Stimulated activated effector memory CD8-positive, alpha-beta T cell treated with anti-CD3 and anti-CD28 coated beads, Interleukin-12 subunit alpha, Interleukin-12 subunit beta, amount 100 ng/mL, for 72 hours (primary cell): ENCODE results near the gene ACSS3.

Experiments
- ATAC-seq: fragments of 150-1000 bp; cut with Tn5 transposase; 2 replicates; pipeline ENCODE4 v1.10.0; 2021
- DNase-seq, 2 donors: peaks; one replicate each; pipeline ENCODE4 v3.0.0; 2021 to 2022; ENCODE audit warnings: low spot score in 2 of 2
- H3K27ac Mint-ChIP-seq: one replicate; pipeline ENCODE4 v1.8.0; 2022; ENCODE audit warnings: mild to moderate bottlenecking, mixed read lengths
- H3K36me3 Mint-ChIP-seq: one replicate; pipeline ENCODE4 v1.8.0; 2022; ENCODE audit warnings: mild to moderate bottlenecking, mixed read lengths
- H3K4me1 Mint-ChIP-seq: one replicate; pipeline ENCODE4 v1.8.0; 2022; ENCODE audit warnings: mixed read lengths
- H3K4me3 Mint-ChIP-seq: one replicate; pipeline ENCODE4 v1.8.0; 2022; ENCODE audit warnings: mild to moderate bottlenecking, mixed read lengths
- H3K9me3 Mint-ChIP-seq: one replicate; pipeline ENCODE4 v1.8.0; 2022; ENCODE audit warnings: mixed read lengths

The ACSS3 gene

GRCh38 chr12:81257947-81258551, 180.2 kb downstream of the ACSS3 start:
- no peaks in the 10 kb centered on the region for H3K4me1 Mint-ChIP-seq
- H3K36me3 Mint-ChIP-seq = no peaks in the 10 kb centered on the region
- no peak overlapping the region for H3K27ac Mint-ChIP-seq
- ATAC-seq (no peak), DNase-seq (no peak)
- no peak overlapping the region for H3K4me3 Mint-ChIP-seq
- H3K9me3 Mint-ChIP-seq = peaks cover 8% of the 10 kb centered on the region

- Mint-ChIP-seq H3K27ac (no peak overlapping the region), H3K36me3 (no peaks in the 10 kb centered on the region), H3K9me3 (peaks cover 11% of the 10 kb centered on the region), H3K4me3 (no peak overlapping the region), H3K4me1 (no peaks in the 10 kb centered on the region)
- DNase-seq (no peak), ATAC-seq (no peak)
Measured at GRCh38 chr12:81259360-81259759, 181.5 kb downstream of the ACSS3 start.

- DNase-seq (no peak), ATAC-seq (no peak)
- no peaks in the 10 kb centered on the region for H3K4me1 Mint-ChIP-seq
- H3K9me3 Mint-ChIP-seq = peaks cover 3% of the 10 kb centered on the region
- no peak overlapping the region for H3K27ac Mint-ChIP-seq
- no peaks in the 10 kb centered on the region for H3K36me3 Mint-ChIP-seq
- H3K4me3 Mint-ChIP-seq = no peak overlapping the region
Measured at GRCh38 chr12:81261508-81262207, 183.8 kb downstream of the ACSS3 start.

GRCh38 chr12:81263072-81263471, 185.2 kb downstream of the ACSS3 start:
- ATAC-seq (no peak), DNase-seq (no peak)
- no peaks in the 10 kb centered on the region for H3K36me3 Mint-ChIP-seq
- no peak overlapping the region for H3K4me3 Mint-ChIP-seq
- peaks cover 3% of the 10 kb centered on the region for H3K9me3 Mint-ChIP-seq
- H3K4me1 Mint-ChIP-seq = no peaks in the 10 kb centered on the region
- no peak overlapping the region for H3K27ac Mint-ChIP-seq

GRCh38 chr12:81270385-81270784, 192.5 kb downstream of the ACSS3 start:
- Mint-ChIP-seq H3K4me3 (no peak overlapping the region), H3K27ac (no peak overlapping the region), H3K9me3 (peaks cover 13% of the 10 kb centered on the region), H3K36me3 (no peaks in the 10 kb centered on the region), H3K4me1 (no peaks in the 10 kb centered on the region)
- DNase-seq (no peak), ATAC-seq (no peak)

- Mint-ChIP-seq H3K27ac (no peak overlapping the region), H3K9me3 (peaks cover 17% of the 10 kb centered on the region), H3K4me1 (no peaks in the 10 kb centered on the region), H3K4me3 (no peak overlapping the region), H3K36me3 (no peaks in the 10 kb centered on the region)
- DNase-seq = no peak
- ATAC-seq = no peak
Measured at GRCh38 chr12:81274637-81275529, 197.0 kb downstream of the ACSS3 start.

- H3K36me3 Mint-ChIP-seq = no peaks in the 10 kb centered on the region
- H3K4me3 Mint-ChIP-seq = no peak overlapping the region
- no peaks in the 10 kb centered on the region for H3K4me1 Mint-ChIP-seq
- H3K27ac Mint-ChIP-seq = no peak overlapping the region
- DNase-seq (no peak), ATAC-seq (no peak)
- H3K9me3 Mint-ChIP-seq = peaks cover 6% of the 10 kb centered on the region
Measured at GRCh38 chr12:81284137-81284536, 206.3 kb downstream of the ACSS3 start.

- Mint-ChIP-seq H3K9me3 (peaks cover 9% of the 10 kb centered on the region), H3K36me3 (no peaks in the 10 kb centered on the region), H3K4me3 (no peak overlapping the region), H3K27ac (no peak overlapping the region), H3K4me1 (no peaks in the 10 kb centered on the region)
- no peak for ATAC-seq
- DNase-seq = no peak
Measured at GRCh38 chr12:81288651-81289050, 210.8 kb downstream of the ACSS3 start.

- Mint-ChIP-seq H3K9me3 (peaks cover 13% of the 10 kb centered on the region), H3K27ac (no peak overlapping the region), H3K36me3 (no peaks in the 10 kb centered on the region), H3K4me3 (no peak overlapping the region), H3K4me1 (no peaks in the 10 kb centered on the region)
- ATAC-seq (no peak), DNase-seq (no peak)
Measured at GRCh38 chr12:81294325-81295190, 216.7 kb downstream of the ACSS3 start.

GRCh38 chr12:81295251-81295650, 217.4 kb downstream of the ACSS3 start:
- H3K9me3 Mint-ChIP-seq = peaks cover 11% of the 10 kb centered on the region
- ATAC-seq (no peak), DNase-seq (no peak)
- no peak overlapping the region for H3K4me3 Mint-ChIP-seq
- no peak overlapping the region for H3K27ac Mint-ChIP-seq
- no peaks in the 10 kb centered on the region for H3K36me3 Mint-ChIP-seq
- no peaks in the 10 kb centered on the region for H3K4me1 Mint-ChIP-seq

GRCh38 chr12:81296556-81297305, 218.9 kb downstream of the ACSS3 start:
- H3K4me1 Mint-ChIP-seq = no peaks in the 10 kb centered on the region
- no peak overlapping the region for H3K4me3 Mint-ChIP-seq
- no peak overlapping the region for H3K27ac Mint-ChIP-seq
- DNase-seq (no peak), ATAC-seq (no peak)
- peaks cover 16% of the 10 kb centered on the region for H3K9me3 Mint-ChIP-seq
- H3K36me3 Mint-ChIP-seq = no peaks in the 10 kb centered on the region

- H3K36me3 Mint-ChIP-seq = no peaks in the 10 kb centered on the region
- no peak overlapping the region for H3K4me3 Mint-ChIP-seq
- H3K4me1 Mint-ChIP-seq = no peaks in the 10 kb centered on the region
- ATAC-seq (no peak), DNase-seq (no peak)
- H3K9me3 Mint-ChIP-seq = peaks cover 13% of the 10 kb centered on the region
- no peak overlapping the region for H3K27ac Mint-ChIP-seq
Measured at GRCh38 chr12:81297601-81298000, 219.7 kb downstream of the ACSS3 start.

GRCh38 chr12:81300454-81300853, 222.6 kb downstream of the ACSS3 start:
- ATAC-seq (no peak), DNase-seq (no peak)
- no peaks in the 10 kb centered on the region for H3K4me1 Mint-ChIP-seq
- H3K9me3 Mint-ChIP-seq = peaks cover 14% of the 10 kb centered on the region
- no peaks in the 10 kb centered on the region for H3K36me3 Mint-ChIP-seq
- no peak overlapping the region for H3K4me3 Mint-ChIP-seq
- H3K27ac Mint-ChIP-seq = no peak overlapping the region

- no peaks in the 10 kb centered on the region for H3K36me3 Mint-ChIP-seq
- ATAC-seq (no peak), DNase-seq (no peak)
- no peaks in the 10 kb centered on the region for H3K4me1 Mint-ChIP-seq
- H3K27ac Mint-ChIP-seq = no peak overlapping the region
- H3K9me3 Mint-ChIP-seq = peaks cover 18% of the 10 kb centered on the region
- no peak overlapping the region for H3K4me3 Mint-ChIP-seq
Measured at GRCh38 chr12:81303935-81304334, 226.1 kb downstream of the ACSS3 start.
